ENCODE measurements around the gene SCP2D1. TPM values are rescaled to one million over a fixed set of nuclear protein-coding genes. Genes with fewer than 3 reads are reported as not detected.

The SCP2D1 gene
- total and polyA plus RNA-seq, 2 donors (not counting 1 experiment from before 2014, with no cell fraction given), result not detected

- no CpG with 5 or more reads among the region's 2 CpGs for WGBS (ENCODE audit: insufficient coverage)
- H3K4me3 Mint-ChIP-seq, result no peak overlapping the region
- no peak overlapping the region for H3K27ac Mint-ChIP-seq
- Histone ChIP-seq H3K9ac (ENCODE audit: low read length) (no peak overlapping the region), H3K27ac (ENCODE audit: low read length in 2 of 2) (no peak overlapping the region), H3K4me2 (replicated peaks; ENCODE audit: low read depth, low read length, poor library complexity, severe bottlenecking) (no peak overlapping the region), H4K20me1 (ENCODE audit: control insufficient read depth, insufficient read depth, low read length, poor library complexity, severe bottlenecking) (no peaks in the 10 kb centered on the region), H3K79me2 (ENCODE audit: control insufficient read depth, insufficient read depth, low read length) (peaks cover 4% of the 10 kb centered on the region), H3K4me1 (ENCODE audit: control insufficient read depth in 2 of 2, insufficient read depth in 2 of 2, low read length in 2 of 2) (peaks cover 6 to 14% of the 10 kb centered on the region in 2 donors), H3K4me3 (ENCODE audit: control extremely low read depth in 1 of 5, extremely low read depth in 1 of 5, insufficient read depth in 1 of 5, low read depth in 2 of 5, low read length in 4 of 5) (no peak overlapping the region), H2AFZ (ENCODE audit: insufficient read depth, low read depth, low read length, poor library complexity, severe bottlenecking) (no peak overlapping the region), H3K9me3 (ENCODE audit: control extremely low read depth in 1 of 3, control insufficient read depth in 2 of 3, insufficient read depth in 1 of 3, low read length in 2 of 3) (peaks cover 0 to 1% (median 0%) of the 10 kb centered on the region in 3 donors), H3K36me3 (replicated peaks in 1 of 2; ENCODE audit: control extremely low read depth in 1 of 2, control insufficient read depth in 1 of 2, extremely low read depth in 1 of 2, insufficient read depth in 2 of 2, low read length in 1 of 2) (no peaks in the 10 kb centered on the region), H3K27me3 (replicated peaks in 1 of 4; ENCODE audit: control extremely low read depth in 1 of 4, control insufficient read depth in 3 of 4, insufficient read depth in 4 of 4, low read length in 3 of 4) (peaks cover 0 to 6% (median 0%) of the 10 kb centered on the region in 4 experiments)
- peaks cover 20% of the 10 kb centered on the region for H3K4me1 Mint-ChIP-seq
- no peaks in the 10 kb centered on the region for H3K9me3 Mint-ChIP-seq (ENCODE audit: insufficient read depth)
- DNase-seq (no peak), ATAC-seq (ENCODE audit: low read depth) (no peak)
- peaks cover 4% of the 10 kb centered on the region for H3K27me3 Mint-ChIP-seq
- CTCF ChIA-PET, result no interaction called here
- intact Hi-C loops (cut with micrococcal nuclease), result loop anchor here (10.0 kb wide), 2 partner anchors 1112 to 1918 kb away; partner anchors contain the start of genes RALGAPA2 and RRBP1
- POLR2A ChIA-PET, result no interaction called here
- TF ChIP-seq EZH2 (IDR thresholded peaks at IDR 0.05; ENCODE audit: borderline replicate concordance, insufficient read depth, low read depth, low read length, poor library complexity, severe bottlenecking), result no peak
- TF ChIP-seq CTCF (IDR thresholded peaks at IDR 0.05), result no peak
These were observed 17.2 kb upstream of the SCP2D1 start for GRCh38 chr20:18796282-18796833.

GRCh38 chr20:18801516-18801915 lies 12.1 kb upstream of the SCP2D1 start:
- POLR2A ChIA-PET, result no interaction called here

More at GRCh38 chr20:18801516-18801915, 12.1 kb upstream of the SCP2D1 start:
- WGBS (ENCODE audit: insufficient coverage), result 86% methylated on average over 1 of the region's 2 CpGs
- ATAC-seq (ENCODE audit: low read depth) (no peak), DNase-seq (no peak)
- CTCF ChIA-PET, result no interaction called here
- no peak overlapping the region for H3K4me3 Mint-ChIP-seq
- Histone ChIP-seq H3K4me2 (replicated peaks; ENCODE audit: low read depth, low read length, poor library complexity, severe bottlenecking) (no peak overlapping the region), H2AFZ (ENCODE audit: insufficient read depth, low read depth, low read length, poor library complexity, severe bottlenecking) (no peak overlapping the region), H3K27me3 (replicated peaks in 1 of 4; ENCODE audit: control extremely low read depth in 1 of 4, control insufficient read depth in 3 of 4, insufficient read depth in 4 of 4, low read length in 3 of 4) (no peaks in the 10 kb centered on the region), H3K36me3 (replicated peaks in 1 of 2; ENCODE audit: control extremely low read depth in 1 of 2, control insufficient read depth in 1 of 2, extremely low read depth in 1 of 2, insufficient read depth in 2 of 2, low read length in 1 of 2) (no peaks in the 10 kb centered on the region), H3K4me1 (ENCODE audit: control insufficient read depth in 2 of 2, insufficient read depth in 2 of 2, low read length in 2 of 2) (peaks cover 0 to 3% of the 10 kb centered on the region in 2 donors), H3K9ac (ENCODE audit: low read length) (no peak overlapping the region), H4K20me1 (ENCODE audit: control insufficient read depth, insufficient read depth, low read length, poor library complexity, severe bottlenecking) (no peaks in the 10 kb centered on the region), H3K4me3 (ENCODE audit: control extremely low read depth in 1 of 5, extremely low read depth in 1 of 5, insufficient read depth in 1 of 5, low read depth in 2 of 5, low read length in 4 of 5) (no peak overlapping the region), H3K79me2 (ENCODE audit: control insufficient read depth, insufficient read depth, low read length) (no peaks in the 10 kb centered on the region), H3K27ac (ENCODE audit: low read length in 2 of 2) (no peak overlapping the region), H3K9me3 (ENCODE audit: control extremely low read depth in 1 of 3, control insufficient read depth in 2 of 3, insufficient read depth in 1 of 3, low read length in 2 of 3) (peaks cover 0 to 1% (median 0%) of the 10 kb centered on the region in 3 donors)
- intact Hi-C loops (cut with micrococcal nuclease), result no loop called here
- no peak overlapping the region for H3K27ac Mint-ChIP-seq
- no peaks in the 10 kb centered on the region for H3K27me3 Mint-ChIP-seq
- TF ChIP-seq CTCF (IDR thresholded peaks at IDR 0.05), result no peak
- no peak for TF ChIP-seq EZH2 (IDR thresholded peaks at IDR 0.05; ENCODE audit: borderline replicate concordance, insufficient read depth, low read depth, low read length, poor library complexity, severe bottlenecking)
- H3K4me1 Mint-ChIP-seq, result peaks cover 4% of the 10 kb centered on the region
- H3K9me3 Mint-ChIP-seq (ENCODE audit: insufficient read depth), result no peaks in the 10 kb centered on the region

Measured in B cell (primary cell).